Stimulated activated naive CD8-positive, alpha-beta T cell treated with anti-CD3 and anti-CD28 coated beads, Interleukin-15, Interleukin-2, amounts not matched to agents 100 ng/mL and 50 ng/mL, for 24 hours (primary cell): ENCODE measurements around the gene ARHGEF38.
"Not testable (repeated sequence)": the region's sequence is repeated elsewhere in the genome, so short reads cannot be mapped to it uniquely, and the experiment has no call there.

Experiments used
- H3K27ac Mint-ChIP-seq: one replicate; pipeline ENCODE4 v1.8.0; 2021; ENCODE audit warnings: mild to moderate bottlenecking, mixed read lengths
- H3K27me3 Mint-ChIP-seq: one replicate; pipeline ENCODE4 v1.8.0; 2021; ENCODE audit warnings: mixed read lengths
- H3K36me3 Mint-ChIP-seq: one replicate; pipeline ENCODE4 v1.8.0; 2021; ENCODE audit warnings: low read depth, mixed read lengths
- H3K4me1 Mint-ChIP-seq: one replicate; pipeline ENCODE4 v1.8.0; 2021; ENCODE audit warnings: low read depth, mixed read lengths
- H3K4me3 Mint-ChIP-seq: one replicate; pipeline ENCODE4 v1.8.0; 2021; ENCODE audit warnings: mild to moderate bottlenecking, mixed read lengths
- H3K9me3 Mint-ChIP-seq: one replicate; pipeline ENCODE4 v1.8.0; 2021; ENCODE audit warnings: mixed read lengths

The ARHGEF38 gene

GRCh38 chr4:105677709-105678108 lies 125.3 kb downstream of the ARHGEF38 start:
- Mint-ChIP-seq H3K36me3 (peaks cover 14% of the 10 kb centered on the region), H3K27ac (no peak overlapping the region), H3K27me3 (peaks cover 4% of the 10 kb centered on the region), H3K4me1 (no peaks in the 10 kb centered on the region), H3K4me3 (no peak overlapping the region), H3K9me3 (no peaks in the 10 kb centered on the region)

GRCh38 chr4:105679186-105679585 lies 126.8 kb downstream of the ARHGEF38 start:
- no peaks in the 10 kb centered on the region for H3K27me3 Mint-ChIP-seq
- H3K4me1 Mint-ChIP-seq = no peaks in the 10 kb centered on the region
- peaks cover 25% of the 10 kb centered on the region for H3K36me3 Mint-ChIP-seq
- H3K4me3 Mint-ChIP-seq = no peak overlapping the region
- no peaks in the 10 kb centered on the region for H3K9me3 Mint-ChIP-seq
- H3K27ac Mint-ChIP-seq = no peak overlapping the region

GRCh38 chr4:105683038-105683437 lies 130.6 kb downstream of the ARHGEF38 start:
- no peaks in the 10 kb centered on the region for H3K4me1 Mint-ChIP-seq
- no peak overlapping the region for H3K4me3 Mint-ChIP-seq
- peak overlapping the region; percentile 36 for H3K27ac Mint-ChIP-seq
- no peaks in the 10 kb centered on the region for H3K27me3 Mint-ChIP-seq
- no peaks in the 10 kb centered on the region for H3K9me3 Mint-ChIP-seq
- H3K36me3 Mint-ChIP-seq = peaks cover 37% of the 10 kb centered on the region

- Mint-ChIP-seq H3K4me3 (no peak overlapping the region), H3K27me3 (no peaks in the 10 kb centered on the region)
Observed at GRCh38 chr4:105686571-105686970, 134.2 kb downstream of the ARHGEF38 start.

GRCh38 chr4:105694812-105695211 lies 142.4 kb downstream of the ARHGEF38 start:
- peaks cover 70% of the 10 kb centered on the region for H3K36me3 Mint-ChIP-seq
- H3K27me3 Mint-ChIP-seq, H3K27ac Mint-ChIP-seq, H3K4me1 Mint-ChIP-seq, H3K4me3 Mint-ChIP-seq, H3K9me3 Mint-ChIP-seq: not testable (repeated sequence)

More at GRCh38 chr4:105686571-105686970, 134.2 kb downstream of the ARHGEF38 start:
- Mint-ChIP-seq H3K9me3 (no peaks in the 10 kb centered on the region), H3K4me1 (no peaks in the 10 kb centered on the region), H3K36me3 (peaks cover 65% of the 10 kb centered on the region), H3K27ac (no peak overlapping the region)

GRCh38 chr4:105695832-105696231 lies 143.4 kb downstream of the ARHGEF38 start:
- not testable (repeated sequence) for H3K4me1 Mint-ChIP-seq, H3K27me3 Mint-ChIP-seq, H3K9me3 Mint-ChIP-seq, H3K4me3 Mint-ChIP-seq, H3K27ac Mint-ChIP-seq
- H3K36me3 Mint-ChIP-seq = peaks cover 66% of the 10 kb centered on the region

GRCh38 chr4:105698607-105699006 lies 146.2 kb downstream of the ARHGEF38 start:
- no peak overlapping the region for H3K27ac Mint-ChIP-seq
- H3K27me3 Mint-ChIP-seq = no peaks in the 10 kb centered on the region
- H3K4me1 Mint-ChIP-seq = no peaks in the 10 kb centered on the region
- H3K4me3 Mint-ChIP-seq = no peak overlapping the region
- H3K36me3 Mint-ChIP-seq = peaks cover 52% of the 10 kb centered on the region
- no peaks in the 10 kb centered on the region for H3K9me3 Mint-ChIP-seq

GRCh38 chr4:105707782-105708180 lies 155.4 kb downstream of the ARHGEF38 start:
- Mint-ChIP-seq H3K27ac (peak overlapping the region; percentile 95), H3K4me3 (peak overlapping the region; percentile 98), H3K9me3 (no peaks in the 10 kb centered on the region), H3K36me3 (peaks cover 18% of the 10 kb centered on the region), H3K4me1 (peaks cover 32% of the 10 kb centered on the region), H3K27me3 (no peaks in the 10 kb centered on the region)

GRCh38 chr4:105708181-105709080 lies 156.0 kb downstream of the ARHGEF38 start, which contains the start of the genes GSTCD and INTS12:
Gene GSTCD, plus strand, starts transcription at chr4:105708784. Its CDS starts 8,830 bp downstream, at chr4:105717614.
Gene INTS12, minus strand, starts transcription at chr4:105708689. Its CDS starts 8,684 bp downstream, at chr4:105700005.
- H3K36me3 Mint-ChIP-seq = peaks cover 18% of the 10 kb centered on the region
- H3K9me3 Mint-ChIP-seq = no peaks in the 10 kb centered on the region
- H3K27me3 Mint-ChIP-seq = no peaks in the 10 kb centered on the region
- peak within 1 kb of the TSS; percentile 98 for H3K4me3 Mint-ChIP-seq
- peaks cover 32% of the 10 kb centered on the region for H3K4me1 Mint-ChIP-seq
- H3K27ac Mint-ChIP-seq = peak within 1 kb of the TSS; percentile 95

GRCh38 chr4:105709081-105709450 lies 156.6 kb downstream of the ARHGEF38 start:
- Mint-ChIP-seq H3K27me3 (no peaks in the 10 kb centered on the region), H3K4me1 (peaks cover 35% of the 10 kb centered on the region)

GRCh38 chr4:105710012-105710600 lies 157.7 kb downstream of the ARHGEF38 start:
- H3K27ac Mint-ChIP-seq = no peak overlapping the region

More at GRCh38 chr4:105709081-105709450, 156.6 kb downstream of the ARHGEF38 start:
- H3K27ac Mint-ChIP-seq = peak overlapping the region; percentile 93
- peaks cover 18% of the 10 kb centered on the region for H3K36me3 Mint-ChIP-seq
- H3K9me3 Mint-ChIP-seq = no peaks in the 10 kb centered on the region
- peak overlapping the region; percentile 98 for H3K4me3 Mint-ChIP-seq

GRCh38 chr4:105710678-105711077 lies 158.3 kb downstream of the ARHGEF38 start:
- no peaks in the 10 kb centered on the region for H3K9me3 Mint-ChIP-seq
- no peaks in the 10 kb centered on the region for H3K27me3 Mint-ChIP-seq
- H3K27ac Mint-ChIP-seq = no peak overlapping the region
- H3K4me3 Mint-ChIP-seq = no peak overlapping the region
- H3K4me1 Mint-ChIP-seq = peaks cover 36% of the 10 kb centered on the region
- H3K36me3 Mint-ChIP-seq = peaks cover 15% of the 10 kb centered on the region

More at GRCh38 chr4:105710012-105710600, 157.7 kb downstream of the ARHGEF38 start:
- Mint-ChIP-seq H3K4me3 (peak overlapping the region; percentile 98), H3K9me3 (no peaks in the 10 kb centered on the region), H3K4me1 (peaks cover 36% of the 10 kb centered on the region), H3K36me3 (peaks cover 18% of the 10 kb centered on the region), H3K27me3 (no peaks in the 10 kb centered on the region)

- peaks cover 17% of the 10 kb centered on the region for H3K4me1 Mint-ChIP-seq
- no peak overlapping the region for H3K27ac Mint-ChIP-seq
- H3K4me3 Mint-ChIP-seq = no peak overlapping the region
- H3K27me3 Mint-ChIP-seq = no peaks in the 10 kb centered on the region
- no peaks in the 10 kb centered on the region for H3K36me3 Mint-ChIP-seq
- H3K9me3 Mint-ChIP-seq = no peaks in the 10 kb centered on the region
Observed at GRCh38 chr4:105712766-105713165, 160.3 kb downstream of the ARHGEF38 start.

GRCh38 chr4:105714071-105714521 lies 161.7 kb downstream of the ARHGEF38 start:
- Mint-ChIP-seq H3K27me3 (no peaks in the 10 kb centered on the region), H3K4me3 (no peak overlapping the region), H3K27ac (no peak overlapping the region), H3K36me3 (no peaks in the 10 kb centered on the region), H3K4me1 (peaks cover 13% of the 10 kb centered on the region), H3K9me3 (no peaks in the 10 kb centered on the region)

- Mint-ChIP-seq H3K27me3 (no peaks in the 10 kb centered on the region), H3K4me3 (no peak overlapping the region), H3K27ac (no peak overlapping the region)
Observed at GRCh38 chr4:105714932-105715331, 162.5 kb downstream of the ARHGEF38 start.

More at GRCh38 chr4:105714932-105715331, 162.5 kb downstream of the ARHGEF38 start:
- Mint-ChIP-seq H3K36me3 (peaks cover 1% of the 10 kb centered on the region), H3K4me1 (peaks cover 5% of the 10 kb centered on the region), H3K9me3 (no peaks in the 10 kb centered on the region)
